CD4-positive, CD25-positive, alpha-beta regulatory T cell (primary cell): ENCODE measurements around the gene ZGPAT. TPM values are rescaled to one million over a fixed set of nuclear protein-coding genes. Genes with fewer than 3 reads are reported as not detected.
"Not testable (repeated sequence)": the region's sequence is repeated elsewhere in the genome, so short reads cannot be mapped to it uniquely, and the experiment has no call there.

Experiments used
- ATAC-seq, 2 donors: fragments of 150-1000 bp; cut with Tn5 transposase; one replicate each; pipeline ENCODE4 v1.10.0; 2021; ENCODE audit warnings: low read depth in 2 of 2, moderate number of reproducible peaks in 2 of 2, moderate library complexity in 1 of 2
- DNase-seq, 3 donors: peaks; one replicate each; pipeline versions ENCODE4 v3.0.0 to v3.0.0-alpha.2; 2012 to 2022; ENCODE audit warnings: mixed read lengths in 1 of 3
- H3K27ac ChIP-seq: one replicate; pipeline ENCODE4 v1.7.0; 2013; ENCODE audit warnings: mild to moderate bottlenecking, low read length; ENCODE audit not compliant: insufficient read depth, poor library complexity, severe bottlenecking
- H3K27me3 ChIP-seq: one replicate; pipeline ENCODE4 v1.7.0; 2013; ENCODE audit warnings: low read length; ENCODE audit not compliant: control insufficient read depth, insufficient read depth
- H3K36me3 ChIP-seq: one replicate; pipeline ENCODE4 v1.7.0; 2013; ENCODE audit warnings: mild to moderate bottlenecking, low read length, moderate library complexity; ENCODE audit not compliant: control insufficient read depth, insufficient read depth
- H3K4me1 ChIP-seq: 2 replicates; pipeline ENCODE4 v1.7.0; 2013; ENCODE audit warnings: mild to moderate bottlenecking, low read length; ENCODE audit not compliant: insufficient read depth, control insufficient read depth, poor library complexity, severe bottlenecking
- H3K4me3 ChIP-seq: one replicate; pipeline ENCODE4 v1.7.0; 2013; ENCODE audit warnings: low read depth, mild to moderate bottlenecking, low read length, moderate library complexity
- H3K9me3 ChIP-seq, 2 experiments: 1 replicate in 1 of 2; 2 replicates in 1 of 2; pipeline ENCODE4 v1.7.0; 2013; ENCODE audit warnings: low read length in 2 of 2, mild to moderate bottlenecking in 1 of 2, moderate library complexity in 1 of 2; ENCODE audit not compliant: control insufficient read depth in 2 of 2
- H3K27ac Mint-ChIP-seq, 3 donors: one replicate each; pipeline ENCODE4 v1.8.0; 2020 to 2022; ENCODE audit warnings: mild to moderate bottlenecking in 3 of 3, mixed read lengths in 3 of 3, moderate library complexity in 2 of 3
- H3K27me3 Mint-ChIP-seq: one replicate; pipeline ENCODE4 v1.8.0; 2022; ENCODE audit warnings: mild to moderate bottlenecking, mixed read lengths
- H3K36me3 Mint-ChIP-seq: one replicate; pipeline ENCODE4 v1.8.0; 2020; ENCODE audit warnings: mixed read lengths
- H3K4me1 Mint-ChIP-seq, 4 donors: one replicate each; pipeline ENCODE4 v1.8.0; 2020 to 2022; ENCODE audit warnings: mixed read lengths in 4 of 4, mild to moderate bottlenecking in 1 of 4
- H3K4me3 Mint-ChIP-seq, 4 donors: one replicate each; pipeline ENCODE4 v1.8.0; 2020 to 2022; ENCODE audit warnings: mild to moderate bottlenecking in 4 of 4, mixed read lengths in 4 of 4, moderate library complexity in 3 of 4
- H3K9me3 Mint-ChIP-seq, 7 donors: one replicate each; pipeline ENCODE4 v1.8.0; 2020 to 2022; ENCODE audit warnings: mixed read lengths in 7 of 7, mild to moderate bottlenecking in 3 of 7, moderate library complexity in 2 of 7
- polyA plus RNA-seq, 4 donors: library from polyadenylated mRNA; unstranded; fragments of 300-500 nt; fragmentation: Illumina TruSeq; gene quantifications; one replicate each; pipeline ENCODE4 v1.2.3, GENCODE V29; 2021
- total RNA-seq: library from RNA; stranded (reverse); gene quantifications from one replicate; pipeline ENCODE4 v1.2.3, GENCODE V29; 2022

The ZGPAT gene
- total and polyA plus RNA-seq, 5 donors from 2014 or later: 34.0 to 51.5 (median 42.4) TPM

DNA sequence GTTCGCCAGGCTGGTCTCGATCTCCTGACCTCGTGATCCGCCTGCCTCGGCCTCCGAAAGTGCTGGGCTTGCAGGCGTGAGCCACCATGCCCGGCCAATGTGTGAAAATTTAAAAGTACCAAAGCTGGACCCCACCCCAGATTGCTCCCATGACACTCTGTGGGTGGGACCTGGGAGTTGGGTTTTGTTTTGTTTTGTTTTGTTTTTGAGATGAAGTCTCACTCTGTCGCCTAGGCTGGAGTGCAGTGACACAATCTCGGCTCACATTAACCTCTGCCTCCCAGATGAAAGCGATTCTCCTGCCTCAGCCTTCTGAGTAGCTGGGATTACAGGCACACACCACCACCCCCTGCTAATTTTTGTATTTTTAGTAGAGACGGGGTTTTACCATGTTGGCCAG lies 36.1 kb upstream of the ZGPAT start:
- H3K4me1 Mint-ChIP-seq, H3K4me3 Mint-ChIP-seq, ATAC-seq, H3K4me3 ChIP-seq, H3K27me3 ChIP-seq, H3K9me3 Mint-ChIP-seq, DNase-seq, H3K27me3 Mint-ChIP-seq, H3K27ac ChIP-seq, H3K9me3 ChIP-seq, H3K4me1 ChIP-seq, H3K27ac Mint-ChIP-seq: not testable (repeated sequence)
- H3K36me3 Mint-ChIP-seq: peaks cover 23% of the 10 kb centered on the region
- peaks cover 19% of the 10 kb centered on the region for H3K36me3 ChIP-seq

DNA sequence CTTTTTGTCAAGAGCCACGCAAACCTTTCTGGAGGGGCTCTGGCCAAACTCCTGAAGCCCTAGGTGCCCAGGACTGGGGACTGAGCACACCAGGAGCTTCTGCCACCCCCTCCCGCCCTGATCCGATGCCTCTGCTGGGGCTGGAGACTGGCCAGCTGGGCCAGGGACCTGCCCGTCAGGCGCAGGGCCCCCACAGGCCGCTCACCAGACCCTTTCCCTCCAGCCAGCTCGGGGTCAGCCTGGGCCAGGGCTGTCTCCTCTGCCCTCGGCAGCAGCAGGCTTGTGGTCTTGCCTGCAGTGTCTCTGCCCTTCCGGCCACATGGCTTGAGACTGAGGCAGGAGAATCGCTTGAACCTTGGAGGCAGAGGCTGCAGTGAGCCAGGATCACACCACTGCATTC lies 35.2 kb upstream of the ZGPAT start:
- no peaks in the 10 kb centered on the region for H3K9me3 ChIP-seq
- Mint-ChIP-seq H3K36me3 (peaks cover 23% of the 10 kb centered on the region), H3K4me1 (no peaks in the 10 kb centered on the region), H3K4me3 (no peak overlapping the region), H3K27ac (no peak overlapping the region), H3K9me3 (peaks cover 0 to 1% (median 0%) of the 10 kb centered on the region in 7 donors), H3K27me3 (no peaks in the 10 kb centered on the region)
- no peak overlapping the region for H3K4me3 ChIP-seq
- DNase-seq (no peak), ATAC-seq (no peak)
- H3K36me3 ChIP-seq: peaks cover 11% of the 10 kb centered on the region
- no peaks in the 10 kb centered on the region for H3K27me3 ChIP-seq
- H3K27ac ChIP-seq: no peak overlapping the region
- H3K4me1 ChIP-seq: no peaks in the 10 kb centered on the region

DNA sequence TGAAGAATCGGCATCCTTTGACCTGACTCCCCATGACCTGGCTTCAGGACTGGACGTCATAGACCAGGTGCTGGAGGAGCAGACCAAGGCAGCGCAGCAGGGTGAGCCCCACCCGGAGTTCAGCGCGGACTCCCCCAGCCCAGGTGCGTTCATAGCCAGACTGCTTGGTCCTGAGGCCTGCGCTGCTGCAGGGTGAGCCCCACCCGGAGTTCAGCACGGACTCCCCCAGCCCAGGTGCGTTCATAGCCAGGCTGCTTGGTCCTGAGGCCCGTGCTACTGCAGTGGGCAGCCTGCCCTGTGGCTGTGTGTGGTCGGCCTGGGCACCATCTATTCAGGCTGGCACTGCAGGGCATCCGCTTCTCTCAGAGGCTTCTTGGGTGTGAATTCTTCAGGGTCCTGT lies 33.9 kb upstream of the ZGPAT start:
- Histone ChIP-seq H3K4me3 (no peak overlapping the region), H3K9me3 (no peaks in the 10 kb centered on the region), H3K27ac (no peak overlapping the region), H3K36me3 (peaks cover 3% of the 10 kb centered on the region), H3K4me1 (no peaks in the 10 kb centered on the region), H3K27me3 (no peaks in the 10 kb centered on the region)
- Mint-ChIP-seq H3K27me3 (no peaks in the 10 kb centered on the region), H3K27ac (no peak overlapping the region), H3K9me3 (peaks cover 0 to 1% (median 0%) of the 10 kb centered on the region in 7 donors), H3K4me1 (no peaks in the 10 kb centered on the region), H3K36me3 (peaks cover 15% of the 10 kb centered on the region), H3K4me3 (no peak overlapping the region)
- no peak for ATAC-seq
- no peak for DNase-seq

DNA sequence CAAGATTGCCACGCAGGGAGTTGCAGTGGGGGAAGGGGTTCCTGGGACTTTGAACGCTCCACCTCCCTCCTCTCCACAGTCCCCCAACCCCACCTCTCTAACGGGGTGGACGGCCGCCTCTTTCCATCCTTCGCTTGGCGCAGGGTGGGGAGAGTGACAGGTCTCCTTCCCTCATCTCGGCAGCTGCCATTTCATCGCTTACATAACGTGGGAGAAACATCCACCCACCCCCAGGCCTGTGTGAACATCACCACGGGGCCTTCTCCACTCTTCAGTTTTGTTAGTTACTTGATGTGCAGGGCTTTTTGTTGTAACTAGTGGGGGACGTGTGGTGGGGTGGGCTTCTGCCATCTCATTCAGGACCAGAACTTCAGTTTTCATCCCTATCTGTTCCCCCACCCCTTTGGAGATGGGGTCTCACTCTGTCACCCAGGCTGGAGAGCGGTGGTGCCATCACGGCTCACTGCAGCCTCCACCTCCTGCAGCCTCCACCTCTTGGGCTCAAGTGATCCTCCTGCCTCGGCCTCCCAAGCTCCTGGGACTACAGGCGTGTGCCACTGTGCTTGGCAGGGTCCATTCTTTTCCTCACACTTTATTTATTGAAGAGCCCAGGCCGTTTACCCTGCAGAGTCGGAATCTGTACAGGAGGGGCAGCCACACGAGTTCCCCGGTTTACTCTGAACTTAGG lies 32.0 kb upstream of the ZGPAT start:
- no peak overlapping the region for H3K27ac Mint-ChIP-seq
- H3K27me3 Mint-ChIP-seq: no peaks in the 10 kb centered on the region
- Histone ChIP-seq H3K27me3 (no peaks in the 10 kb centered on the region), H3K4me3 (no peak overlapping the region), H3K36me3 (peaks cover 3% of the 10 kb centered on the region), H3K27ac (no peak overlapping the region), H3K4me1 (no peaks in the 10 kb centered on the region), H3K9me3 (no peaks in the 10 kb centered on the region)
- no peak for DNase-seq
- H3K4me1 Mint-ChIP-seq: no peaks in the 10 kb centered on the region
- no peak for ATAC-seq
- peaks cover 0 to 1% (median 0%) of the 10 kb centered on the region in 7 donors for H3K9me3 Mint-ChIP-seq
- no peak overlapping the region for H3K4me3 Mint-ChIP-seq
- peaks cover 11% of the 10 kb centered on the region for H3K36me3 Mint-ChIP-seq

DNA sequence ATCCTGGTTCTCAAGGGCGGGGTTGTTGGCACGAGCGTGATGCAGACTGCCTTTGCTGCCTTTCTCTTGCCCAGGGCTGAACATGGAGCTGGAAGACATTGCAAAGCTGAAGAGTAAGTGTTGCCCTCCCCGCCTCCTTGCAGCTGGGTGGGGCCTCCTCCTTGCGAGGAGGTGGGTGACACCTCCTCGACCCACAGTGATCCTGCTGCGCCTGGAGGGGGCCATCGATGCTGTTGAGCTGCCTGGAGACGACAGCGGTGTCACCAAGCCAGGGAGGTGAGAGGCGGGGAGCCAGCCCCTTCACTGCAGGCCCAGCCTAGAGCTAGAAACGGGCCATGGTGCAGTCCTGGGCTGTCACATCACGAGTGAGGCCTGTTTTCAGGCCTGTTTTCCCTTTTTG lies 29.8 kb upstream of the ZGPAT start:
- DNase-seq: no peak
- Histone ChIP-seq H3K4me1 (no peaks in the 10 kb centered on the region), H3K36me3 (peaks cover 3% of the 10 kb centered on the region), H3K9me3 (no peaks in the 10 kb centered on the region), H3K4me3 (no peak overlapping the region), H3K27me3 (no peaks in the 10 kb centered on the region), H3K27ac (no peak overlapping the region)
- Mint-ChIP-seq H3K4me3 (no peak overlapping the region), H3K9me3 (no peaks in the 10 kb centered on the region), H3K4me1 (no peaks in the 10 kb centered on the region), H3K27ac (no peak overlapping the region), H3K36me3 (peaks cover 8% of the 10 kb centered on the region), H3K27me3 (no peaks in the 10 kb centered on the region)
- no peak for ATAC-seq

DNA sequence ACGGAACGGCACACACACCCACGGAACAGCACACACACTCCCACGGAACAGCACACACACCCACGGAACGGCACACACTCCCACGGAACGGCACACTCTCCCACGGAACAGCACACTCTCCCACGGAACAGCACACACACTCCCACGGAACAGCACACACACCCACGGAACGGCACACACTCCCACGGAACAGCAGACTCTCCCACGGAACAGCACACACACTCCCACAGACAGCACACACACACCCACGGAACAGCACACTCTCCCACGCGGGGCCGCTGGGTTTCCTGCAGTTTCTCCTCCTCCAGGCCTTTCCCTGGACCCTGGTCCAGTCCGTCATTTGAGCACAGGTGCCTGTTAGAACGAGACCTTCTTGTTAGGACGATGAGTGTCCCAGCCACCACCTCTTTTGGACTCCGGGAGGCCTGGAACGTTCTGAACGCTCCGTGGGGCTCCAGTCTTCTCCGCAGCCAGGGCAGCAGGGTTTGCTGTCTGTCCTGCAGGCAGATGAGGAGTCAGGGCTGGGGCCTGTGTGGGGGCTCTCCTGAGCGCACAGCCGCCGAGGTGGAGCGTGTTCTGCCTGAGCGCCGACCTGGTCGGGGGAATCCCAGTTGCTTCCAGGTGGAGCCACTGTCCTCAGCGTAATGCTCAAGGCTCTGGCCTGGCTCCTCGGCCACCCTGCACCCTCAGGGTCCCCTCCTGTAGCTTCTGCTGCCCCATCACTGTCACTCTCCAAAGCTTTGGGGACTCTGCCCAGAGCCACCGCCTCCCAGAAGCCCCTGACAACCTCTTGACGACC lies 29.0 kb upstream of the ZGPAT start:
- Histone ChIP-seq H3K4me3 (no peak overlapping the region), H3K27ac (no peak overlapping the region), H3K9me3 (no peaks in the 10 kb centered on the region), H3K27me3 (no peaks in the 10 kb centered on the region), H3K4me1 (no peaks in the 10 kb centered on the region), H3K36me3 (peaks cover 3% of the 10 kb centered on the region)
- Mint-ChIP-seq H3K27me3 (no peaks in the 10 kb centered on the region), H3K4me3 (no peak overlapping the region), H3K4me1 (no peaks in the 10 kb centered on the region), H3K9me3 (no peaks in the 10 kb centered on the region), H3K27ac (no peak overlapping the region), H3K36me3 (peaks cover 8% of the 10 kb centered on the region)
- DNase-seq (no peak), ATAC-seq (no peak)

DNA sequence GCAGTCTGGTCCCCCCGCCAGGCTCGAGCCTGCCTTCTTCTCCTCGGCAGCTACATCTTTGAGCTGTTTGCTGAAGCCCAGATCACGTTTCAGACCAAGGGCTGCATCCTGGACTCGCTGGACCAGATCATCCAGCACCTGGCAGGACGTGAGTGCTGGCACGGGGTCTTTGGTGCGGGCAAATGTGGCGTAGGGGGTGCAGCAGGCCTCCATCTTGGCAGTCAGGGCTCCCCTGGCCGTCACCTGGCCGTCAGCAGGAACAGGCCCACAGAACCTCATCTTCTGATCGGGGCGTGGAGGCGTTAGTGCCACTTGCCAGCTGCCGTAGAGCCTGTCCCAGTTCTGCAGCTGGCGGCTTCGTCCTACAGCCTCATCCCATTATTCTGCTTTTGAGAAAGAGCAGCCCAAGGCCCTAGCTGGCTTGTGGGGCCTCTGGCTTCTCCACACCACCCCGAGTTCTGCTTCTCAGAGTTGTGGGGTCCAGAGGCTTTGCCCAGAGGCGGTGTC lies 28.0 kb upstream of the ZGPAT start:
- H3K36me3 ChIP-seq: peaks cover 3% of the 10 kb centered on the region
- no peak overlapping the region for H3K27ac ChIP-seq
- Mint-ChIP-seq H3K9me3 (no peaks in the 10 kb centered on the region), H3K4me1 (no peaks in the 10 kb centered on the region), H3K36me3 (peaks cover 8% of the 10 kb centered on the region), H3K27ac (no peak overlapping the region), H3K27me3 (no peaks in the 10 kb centered on the region), H3K4me3 (no peak overlapping the region)
- no peaks in the 10 kb centered on the region for H3K27me3 ChIP-seq
- H3K4me3 ChIP-seq: no peak overlapping the region
- no peak for ATAC-seq
- no peak for DNase-seq
- no peaks in the 10 kb centered on the region for H3K4me1 ChIP-seq
- H3K9me3 ChIP-seq: no peaks in the 10 kb centered on the region
